AML-193 (cell line): ENCODE measurements around the gene USP19.

Experiments used
- DNase-seq, 2 experiments: peaks; one replicate each; lab custom pipeline; 2025; lab: John Stamatoyannopoulos, UW

USP19 gene

DNA sequence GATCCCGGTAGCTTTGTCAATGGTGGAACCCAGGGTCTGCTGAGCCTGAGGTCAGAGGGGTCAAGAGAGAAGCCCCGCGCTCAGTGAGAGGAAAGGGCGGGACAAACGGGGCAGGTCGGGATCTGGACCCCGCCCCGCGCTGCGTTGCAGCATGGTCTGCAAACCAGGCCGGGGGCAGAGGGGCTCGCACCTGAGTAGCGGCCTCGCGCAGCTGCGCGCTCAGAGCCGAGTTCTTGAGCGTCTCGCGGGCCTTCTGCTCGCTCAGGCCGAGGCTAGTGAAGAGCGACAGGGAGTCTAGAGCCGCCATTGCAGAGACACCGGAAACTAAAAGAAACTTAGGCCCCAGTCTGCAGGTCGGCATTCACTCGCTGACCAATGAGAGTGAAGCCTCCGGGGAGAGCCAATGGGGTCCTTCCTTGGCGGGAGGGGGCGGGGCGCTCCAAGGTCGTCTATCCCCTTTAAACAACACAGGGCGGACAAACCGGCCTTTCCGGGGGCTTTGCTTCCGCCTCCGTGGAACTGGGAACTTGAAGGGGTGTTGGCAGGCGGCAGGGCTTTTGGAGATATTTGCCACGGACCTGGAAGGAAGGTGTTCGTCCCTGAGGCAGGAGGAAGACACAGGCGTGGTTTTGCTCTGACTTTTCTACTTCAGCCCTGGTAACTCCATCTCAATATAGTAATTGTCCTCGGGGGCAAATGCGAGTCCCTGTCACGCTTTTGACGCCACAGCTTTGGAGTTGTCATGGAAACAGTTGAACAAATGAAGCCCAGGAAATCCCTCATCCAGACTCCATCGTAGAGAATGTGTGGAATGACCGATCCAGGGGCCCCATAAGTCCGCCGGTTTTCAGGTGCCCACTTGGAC lies 16.0 kb downstream of the USP19 start, which contains the start of gene QARS1:
Gene QARS1 (minus strand): TSS at position 331 of the 865 bp plus-strand sequence. CDS start 24 bp downstream, at position 307.
- DNase-seq = peak; percentile 94 to 95

DNA sequence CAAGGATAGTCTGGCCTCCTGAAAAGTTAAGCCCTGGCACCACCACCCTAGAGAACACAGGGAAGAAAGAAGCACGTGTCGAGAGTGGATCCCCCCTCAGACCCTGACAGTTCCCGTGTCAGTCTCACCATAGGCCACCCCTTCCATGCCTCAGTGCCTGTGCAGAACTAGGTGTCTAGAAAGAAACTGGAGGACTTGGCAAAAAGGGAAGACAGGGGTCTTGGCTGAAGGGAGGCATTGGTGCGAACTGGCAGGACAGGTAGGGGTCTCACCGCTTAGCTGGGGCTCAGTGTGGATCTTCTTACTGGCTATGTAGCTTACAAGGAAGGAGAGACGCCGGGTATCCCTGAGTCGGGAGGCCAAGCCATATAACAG lies 16.6 kb downstream of the USP19 start:
- DNase-seq = no peak

DNA sequence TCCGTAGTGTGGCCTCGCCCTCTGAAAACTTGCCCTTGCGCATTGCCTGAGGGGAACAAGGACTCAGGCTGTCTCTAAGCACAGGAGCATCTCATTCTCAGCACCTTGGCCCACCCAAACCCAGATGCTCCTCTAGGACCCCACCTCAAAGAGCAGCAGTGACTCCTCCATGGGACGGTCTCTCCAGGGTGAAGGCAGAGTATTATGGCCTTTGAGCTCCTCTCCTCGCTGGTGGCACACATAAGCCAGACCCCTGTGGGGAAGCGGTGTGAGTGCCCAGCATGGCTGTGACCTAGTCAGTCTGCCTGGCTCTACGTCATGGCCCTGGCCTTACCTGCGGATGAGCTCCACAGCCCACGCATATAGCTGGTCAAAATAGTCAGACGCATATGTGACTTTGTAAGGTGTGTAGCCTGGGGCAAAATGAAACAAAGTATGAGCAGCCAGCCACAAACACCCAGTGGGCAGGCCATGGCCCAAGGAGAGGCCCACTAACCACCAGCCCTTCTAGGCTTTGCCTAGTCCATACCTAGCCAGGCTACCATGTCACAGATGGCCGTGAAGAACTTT lies 20.5 kb downstream of the USP19 start:
- DNase-seq = no peak

DNA sequence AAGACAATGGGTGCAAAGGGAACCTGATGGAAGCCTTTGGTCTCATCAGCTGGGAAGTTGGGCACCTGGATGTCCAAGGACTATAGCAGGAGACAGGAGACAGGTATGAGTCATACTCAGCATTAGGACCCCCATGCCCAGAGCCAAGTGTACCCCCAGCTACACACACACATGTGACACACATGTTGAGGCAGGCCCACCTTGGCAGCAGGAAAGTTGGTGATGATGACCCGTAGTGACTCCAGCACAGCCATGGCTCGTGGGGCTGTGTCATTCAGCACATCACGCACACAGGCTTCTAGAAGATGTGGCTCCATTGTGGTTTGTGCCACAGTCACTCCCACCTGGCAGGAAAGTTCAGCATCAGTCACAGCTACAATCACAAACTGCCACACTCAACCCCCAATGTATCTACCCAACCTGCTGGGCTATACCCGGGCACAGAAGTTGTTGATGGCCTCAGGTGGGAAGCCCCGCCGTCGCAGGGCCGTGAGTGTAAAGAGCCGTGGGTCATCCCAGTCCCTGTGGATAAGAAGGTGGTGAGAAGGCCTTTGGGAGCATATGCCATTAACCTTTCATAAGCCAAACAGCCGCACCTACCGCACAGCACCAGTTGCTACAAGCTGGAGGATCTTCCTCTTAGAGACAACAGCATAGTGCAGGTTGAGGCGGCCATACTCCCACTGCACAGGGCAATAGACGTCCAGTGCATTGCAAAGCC lies 21.6 kb downstream of the USP19 start:
- no peak for DNase-seq

DNA sequence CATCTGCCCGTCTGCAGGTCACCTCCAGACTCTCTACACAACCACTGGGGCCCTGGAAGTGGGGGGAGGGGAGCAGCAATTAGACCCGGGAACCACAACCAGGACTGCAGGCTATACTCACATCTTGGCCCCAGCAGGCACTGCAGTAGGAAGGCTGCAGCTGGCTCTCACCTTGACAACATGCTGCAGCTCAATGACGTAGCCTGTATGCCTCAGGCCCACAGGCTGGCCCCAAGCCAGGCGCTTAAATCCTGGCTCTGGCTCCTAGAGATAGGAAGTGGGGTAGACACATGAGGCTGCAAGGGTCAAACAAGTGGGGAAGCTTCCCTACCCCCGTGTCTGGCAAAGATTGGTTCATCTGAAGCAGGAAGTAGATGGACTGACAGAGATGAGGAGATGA lies 22.2 kb downstream of the USP19 start:
- no peak for DNase-seq

DNA sequence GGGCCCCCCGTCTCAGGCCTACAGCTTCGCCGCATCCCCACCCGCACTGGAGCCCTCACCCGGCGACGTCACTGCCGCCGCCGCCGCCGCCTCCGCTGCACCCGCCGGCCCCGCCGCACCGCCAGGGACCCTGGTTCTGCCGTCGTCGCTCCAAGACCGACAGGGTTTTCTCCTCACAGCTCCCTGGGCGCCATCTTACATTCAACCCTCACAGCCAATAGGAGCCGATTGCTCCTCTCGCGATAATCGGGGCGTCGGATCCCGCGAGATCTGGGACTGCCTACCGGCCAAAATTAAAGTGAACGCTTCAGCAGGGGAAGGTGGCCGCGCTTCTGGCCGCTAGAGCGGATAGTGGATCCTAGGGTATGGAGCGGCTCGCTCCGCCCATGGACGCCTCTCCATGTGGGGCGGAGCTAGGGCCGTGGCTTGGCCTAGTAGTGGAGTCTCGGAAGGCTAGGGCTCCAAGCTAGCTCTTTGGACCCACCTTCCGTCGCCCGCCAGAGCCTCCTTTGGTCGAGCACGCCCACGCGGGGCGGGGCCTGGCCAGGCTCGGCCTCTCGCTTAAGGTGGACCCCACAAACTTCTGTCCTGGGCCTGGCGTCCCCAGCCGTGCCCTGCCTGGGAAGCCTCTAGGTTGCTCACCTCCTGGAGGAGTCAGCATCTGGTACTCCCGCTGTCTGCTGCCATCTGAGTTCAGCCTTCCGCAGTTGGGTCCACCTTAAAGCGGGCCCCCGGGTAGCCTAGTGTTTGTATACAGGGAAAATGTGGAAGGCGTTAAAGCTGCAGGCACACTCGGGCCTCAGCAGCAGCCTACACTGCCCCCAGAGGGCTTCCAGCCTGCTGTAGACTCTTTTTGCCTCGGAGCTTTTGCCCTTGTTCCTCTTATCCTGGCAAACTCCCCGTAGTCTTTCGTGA lies 26.5 kb downstream of the USP19 start, which contains the start of gene QRICH1:
Gene QRICH1 (minus strand): TSS at position 219 of the 915 bp plus-strand sequence. CDS start 17,054 bp downstream, outside the sequence.
- peak; percentile 99 to 100 for DNase-seq

DNA sequence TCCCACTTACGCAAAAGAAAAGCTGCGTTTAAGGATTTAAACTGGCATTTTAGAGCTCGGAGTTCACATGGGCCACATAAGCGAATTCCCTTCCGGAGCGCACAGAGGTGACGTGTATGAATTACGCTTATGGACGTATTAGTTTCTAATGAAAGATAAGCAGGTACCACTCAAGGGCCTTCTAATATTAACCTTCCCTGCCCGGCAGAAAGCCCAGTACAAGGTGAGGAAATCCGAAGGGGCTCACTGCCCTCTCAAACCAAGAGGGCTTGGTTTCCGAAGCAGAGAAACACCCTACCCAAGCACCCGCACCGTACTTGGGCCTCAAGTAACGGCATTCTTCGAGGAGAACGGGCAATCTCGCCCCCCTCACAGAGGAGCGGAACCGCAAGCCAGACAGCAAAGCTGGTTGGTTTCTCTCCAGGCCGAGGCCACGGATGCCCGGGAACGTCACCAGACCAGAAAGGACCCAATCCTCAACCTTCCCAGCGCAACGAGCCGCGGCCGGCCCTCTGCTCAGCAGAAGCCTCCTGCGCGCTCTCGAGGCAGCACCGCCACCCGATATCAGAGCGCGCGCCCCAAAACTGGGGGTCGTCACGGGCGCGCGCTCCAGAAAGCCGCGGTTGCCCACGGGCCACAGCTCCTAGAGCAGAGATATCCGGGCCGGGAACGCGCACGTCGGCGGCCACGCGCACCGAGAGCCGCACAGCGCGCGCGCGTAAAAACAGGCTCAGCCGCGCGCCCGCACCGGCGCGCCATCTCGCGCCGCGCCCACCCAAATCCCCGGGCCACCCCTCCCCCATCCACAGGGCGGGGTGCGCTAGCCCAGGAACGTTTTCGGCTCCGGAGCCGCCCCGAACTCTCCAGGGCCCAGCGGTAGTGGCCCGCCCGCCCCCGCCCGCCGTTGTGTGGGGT lies 27.4 kb downstream of the USP19 start:
- peak; percentile 51 to 56 for DNase-seq

DNA sequence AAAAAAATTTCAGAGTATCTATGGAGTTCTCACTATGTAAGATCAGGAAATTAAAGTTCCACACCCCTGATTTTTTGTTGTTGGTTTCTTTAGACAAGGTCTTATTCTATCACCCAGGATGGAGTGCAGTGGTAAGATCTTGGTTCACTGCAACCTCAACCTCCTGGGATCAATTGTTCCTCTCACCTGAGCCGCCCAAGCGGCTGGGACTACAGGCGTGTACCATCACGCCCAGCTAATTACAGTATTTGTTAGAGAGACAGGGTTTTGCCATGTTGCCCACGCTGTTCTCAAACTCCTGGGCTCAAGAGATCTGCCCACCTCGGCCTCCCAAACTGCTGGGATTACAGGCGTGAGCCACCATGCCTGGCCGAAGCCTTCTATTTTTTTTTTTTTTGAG lies 39.2 kb downstream of the USP19 start:
- DNase-seq = no peak

DNA sequence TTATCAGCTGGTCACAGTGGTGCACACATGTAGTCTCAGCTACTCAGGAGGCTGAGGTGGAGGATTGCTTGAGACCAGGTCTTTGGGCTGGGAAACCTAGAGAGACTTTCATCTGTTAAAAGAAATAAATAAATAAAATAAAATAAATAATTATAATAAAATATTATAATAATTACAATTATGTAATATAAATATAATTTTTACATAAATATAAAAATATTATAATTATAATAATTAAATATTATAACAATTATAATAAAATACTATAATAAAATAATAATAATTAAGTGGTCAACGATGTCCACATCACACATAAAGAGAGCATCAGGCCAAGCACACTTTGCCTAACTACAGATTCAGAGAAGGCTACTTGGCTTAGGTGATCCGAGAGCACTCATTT lies 41.4 kb downstream of the USP19 start:
- DNase-seq = no peak

DNA sequence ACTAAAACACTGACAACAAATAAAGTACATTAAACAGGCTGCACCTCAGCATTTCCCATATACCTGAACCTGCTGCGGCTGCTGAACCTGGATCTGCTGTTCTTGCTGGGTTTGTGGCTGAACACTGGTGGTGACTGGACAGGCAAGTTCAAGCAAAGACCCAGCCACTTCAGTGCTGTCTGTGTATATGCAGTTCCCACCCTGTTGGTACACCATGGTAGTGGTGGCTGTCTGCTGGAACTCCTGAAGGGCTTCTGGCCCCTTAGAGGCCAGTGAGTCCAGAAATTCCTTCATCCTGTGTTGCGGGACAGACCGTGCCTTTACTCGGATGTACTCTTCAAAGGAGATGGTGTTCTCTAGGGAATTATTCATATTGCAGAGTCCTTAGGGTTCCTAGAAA lies 44.0 kb downstream of the USP19 start:
- no peak for DNase-seq

DNA sequence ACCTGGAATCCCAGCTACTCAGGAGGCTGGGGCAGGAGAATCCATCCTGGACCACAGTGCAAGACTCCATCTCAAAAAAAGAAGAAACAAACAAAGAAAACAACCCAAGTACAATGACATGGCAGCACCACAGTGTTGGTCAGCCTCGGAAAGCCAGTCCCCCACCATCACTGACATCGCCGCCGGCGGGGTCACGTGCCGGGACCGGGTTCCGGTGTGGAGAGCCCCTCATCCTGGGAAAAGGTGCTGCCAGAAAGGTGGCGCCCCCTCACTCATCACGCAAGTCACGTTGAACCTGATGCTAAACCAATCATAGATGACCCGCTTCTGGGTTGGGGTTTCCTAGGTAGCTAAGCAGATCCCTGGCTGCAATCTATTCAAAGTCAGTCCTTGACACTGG lies 44.5 kb downstream of the USP19 start:
- DNase-seq = no peak
